GM12891 (cell line): ENCODE data around the gene IDH1.
"Not testable (repeated sequence)": the region's sequence is repeated elsewhere in the genome, so short reads cannot be mapped to it uniquely, and the experiment has no call there.

Experiments used
- DNase-seq: peaks from one replicate; pipeline ENCODE4 v3.0.0; 2011; ENCODE audit warnings: low spot score; ENCODE audit not compliant: insufficient read length
- FAIRE-seq: peaks from 2 replicates; lab custom pipeline; 2011; peaks lifted over from hg19 to GRCh38; lab: Jason Lieb, UNC
- PAX5 ChIP-seq: IDR thresholded peaks from 2 replicates; pipeline ENCODE4 v1.6.1; 2011; ENCODE audit warnings: low read length, moderate library complexity, mild to moderate bottlenecking; ENCODE audit not compliant: insufficient read depth, severe bottlenecking
- POLR2A ChIP-seq: IDR thresholded peaks from 2 replicates; pipeline ENCODE4 v1.6.1; 2011; ENCODE audit warnings: low read depth, low read length, control low read depth
- POLR2AphosphoS5 ChIP-seq: IDR thresholded peaks from 2 replicates; pipeline ENCODE4 v1.6.1; 2011; ENCODE audit warnings: low read depth, low read length, control low read depth
- POU2F2 ChIP-seq: IDR thresholded peaks from 2 replicates; pipeline ENCODE4 v1.6.1; 2011; ENCODE audit warnings: low read depth, mild to moderate bottlenecking, control low read depth, low read length, moderate library complexity
- SPI1 ChIP-seq: IDR thresholded peaks from 2 replicates; pipeline ENCODE4 v1.6.1; 2011; ENCODE audit warnings: low read depth, low read length, control low read depth
- TAF1 ChIP-seq: IDR thresholded peaks from 2 replicates; pipeline ENCODE4 v1.6.1; 2011; ENCODE audit warnings: low read depth, low read length, control low read depth

The IDH1 gene

DNA sequence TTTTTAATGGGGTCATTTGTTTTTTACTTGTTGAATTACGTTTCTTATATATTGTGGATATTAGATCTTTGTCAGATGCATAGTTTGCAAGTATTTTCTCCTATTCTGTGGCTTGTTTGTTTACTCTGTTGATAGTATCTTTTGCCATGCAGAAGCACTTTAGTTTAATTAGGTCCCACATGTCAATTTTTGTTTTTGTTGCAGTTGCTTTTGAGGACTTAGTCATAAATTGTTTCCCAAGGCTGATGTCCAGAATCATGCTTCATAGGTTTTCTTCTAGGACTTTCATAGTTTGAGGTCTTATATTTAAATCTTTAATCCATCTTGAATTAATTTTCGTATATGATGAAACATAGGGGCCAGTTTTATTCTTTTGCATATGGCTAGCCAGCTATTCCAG is 24.4 kb upstream of the IDH1 start:
- TF ChIP-seq POLR2A = no peak
- no peak for TF ChIP-seq PAX5
- TF ChIP-seq POU2F2 = no peak
- TF ChIP-seq POLR2AphosphoS5 = no peak
- TF ChIP-seq TAF1 = no peak
- no peak for TF ChIP-seq SPI1
- FAIRE-seq (no peak), DNase-seq (no peak)

DNA sequence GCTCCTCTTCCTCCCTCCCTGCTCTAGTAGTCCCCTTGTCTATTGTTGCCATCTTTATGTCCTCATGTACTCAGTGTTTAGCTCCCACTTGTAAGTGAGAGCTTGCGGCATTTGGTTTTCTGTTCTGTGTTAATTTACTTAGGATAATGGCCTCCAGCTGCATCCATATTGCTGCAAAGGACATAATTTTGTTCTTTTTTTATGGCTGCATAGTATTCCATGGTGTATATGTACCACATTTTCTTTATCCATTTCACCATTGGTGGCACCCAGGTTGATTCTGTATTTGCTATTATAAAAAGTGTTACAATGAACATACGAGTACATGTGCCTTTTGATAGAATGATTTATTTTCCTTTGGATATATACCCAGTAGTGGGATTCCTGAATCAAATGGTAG is 23.7 kb upstream of the IDH1 start:
- TF ChIP-seq POU2F2 (no peak), PAX5 (no peak), SPI1 (no peak), TAF1 (no peak), POLR2A (no peak), POLR2AphosphoS5 (no peak)
- FAIRE-seq (no peak), DNase-seq (no peak)

DNA sequence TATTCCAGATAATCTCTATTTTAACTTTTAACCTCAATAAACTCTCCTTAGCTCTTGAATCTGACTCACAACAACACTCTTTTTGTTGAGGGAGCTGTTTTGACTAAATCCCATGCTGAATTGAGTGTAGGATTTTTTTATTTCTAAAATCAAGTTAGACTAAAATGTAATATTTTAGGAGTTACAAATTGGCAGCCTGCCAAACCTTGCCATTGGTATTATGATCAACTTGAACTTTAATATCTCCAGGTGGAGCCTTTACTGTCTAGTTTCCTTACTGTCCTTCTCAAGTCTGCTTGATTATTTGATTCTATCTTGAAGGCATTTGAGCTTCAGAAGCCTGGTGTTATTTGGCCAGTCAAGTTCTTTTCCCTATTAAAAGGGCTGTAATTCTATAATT is 19.9 kb upstream of the IDH1 start:
- no peak for FAIRE-seq
- DNase-seq = no peak
- TF ChIP-seq POU2F2 = no peak

DNA sequence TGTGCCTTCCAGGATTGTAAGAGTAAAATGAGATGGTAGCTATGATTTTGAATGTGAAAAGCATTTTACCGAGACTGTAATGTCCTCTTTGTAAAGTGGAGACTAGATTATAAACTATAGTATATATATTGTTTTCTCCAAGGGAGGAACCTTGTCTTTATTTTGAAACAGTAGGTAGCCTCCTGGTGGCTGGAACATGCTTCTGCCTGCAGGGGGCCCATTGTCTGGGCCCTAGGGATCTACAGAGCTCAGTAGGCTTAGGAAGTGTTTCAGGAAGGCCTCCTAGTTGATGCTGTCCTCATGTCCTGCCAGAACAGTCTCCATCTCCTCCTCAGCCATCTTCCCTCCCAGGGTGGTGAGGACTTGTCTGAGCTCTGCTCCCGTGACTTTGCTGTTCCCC is 14.2 kb upstream of the IDH1 start:
- no peak for DNase-seq
- TF ChIP-seq SPI1 = no peak
- no peak for TF ChIP-seq POLR2A
- no peak for TF ChIP-seq TAF1
- TF ChIP-seq POLR2AphosphoS5 = no peak
- TF ChIP-seq POU2F2 = no peak
- TF ChIP-seq PAX5 = no peak
- no peak for FAIRE-seq

DNA sequence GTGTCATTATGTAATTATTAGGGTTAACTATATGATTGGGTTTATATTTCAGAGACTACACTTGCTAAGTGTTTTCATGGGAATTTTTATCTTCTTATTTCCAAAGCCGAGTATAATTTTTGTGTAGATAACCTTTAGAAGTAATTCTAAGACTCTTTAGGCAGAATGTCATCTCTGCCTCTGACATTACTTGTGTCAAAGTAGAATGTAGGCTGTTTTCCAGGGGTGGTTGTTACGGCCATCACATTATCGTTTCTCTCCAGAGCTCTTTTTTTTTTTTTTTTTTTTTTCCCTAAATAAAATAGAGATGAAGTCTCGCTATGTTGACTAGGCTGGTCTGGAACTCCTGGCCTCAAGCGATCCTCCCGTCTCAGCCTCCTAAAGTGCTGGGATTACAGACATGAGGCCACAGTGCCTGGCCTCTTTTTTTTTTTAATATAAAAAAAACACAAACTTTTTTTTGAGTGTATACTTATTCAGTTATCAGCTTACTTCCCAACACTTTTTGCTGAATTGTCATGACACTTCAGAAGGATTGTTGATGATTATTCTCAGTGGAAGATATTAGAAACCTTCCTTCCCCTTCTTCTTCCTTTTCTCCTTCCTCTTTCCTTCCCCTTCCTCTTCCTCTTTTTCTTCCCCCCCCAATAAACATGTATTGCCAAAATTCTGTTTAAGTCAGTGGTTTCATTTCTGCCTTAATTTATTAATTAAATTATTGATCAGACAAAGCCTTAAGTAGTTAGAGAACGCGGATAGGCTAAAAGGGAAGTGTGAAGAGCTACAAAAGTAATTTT is 13.5 kb upstream of the IDH1 start:
- FAIRE-seq (no peak), DNase-seq (no peak)
- TF ChIP-seq POU2F2 (no peak), TAF1 (no peak), POLR2AphosphoS5 (no peak), SPI1 (no peak), PAX5 (no peak)

DNA sequence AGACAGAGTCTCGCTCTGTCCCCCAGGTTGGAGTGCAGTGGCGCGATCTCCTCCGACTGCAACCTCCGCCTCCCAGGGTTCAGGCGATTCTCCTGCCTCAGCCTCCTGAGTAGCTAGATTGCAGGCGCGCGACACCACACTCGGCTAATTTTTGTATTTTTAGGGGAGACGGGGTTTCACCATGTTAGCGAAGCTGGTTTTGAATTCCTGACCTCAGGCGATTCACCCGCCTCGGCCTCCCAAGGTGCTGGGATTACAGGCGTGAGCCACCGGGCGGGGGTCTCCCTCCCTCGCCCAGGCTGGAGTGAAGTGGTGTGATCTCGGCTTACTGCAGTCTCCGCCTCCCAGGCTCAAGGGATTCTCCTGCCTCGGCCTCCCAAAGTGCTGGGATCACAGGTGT is 12.7 kb upstream of the IDH1 start:
- not testable (repeated sequence) for DNase-seq, FAIRE-seq

DNA sequence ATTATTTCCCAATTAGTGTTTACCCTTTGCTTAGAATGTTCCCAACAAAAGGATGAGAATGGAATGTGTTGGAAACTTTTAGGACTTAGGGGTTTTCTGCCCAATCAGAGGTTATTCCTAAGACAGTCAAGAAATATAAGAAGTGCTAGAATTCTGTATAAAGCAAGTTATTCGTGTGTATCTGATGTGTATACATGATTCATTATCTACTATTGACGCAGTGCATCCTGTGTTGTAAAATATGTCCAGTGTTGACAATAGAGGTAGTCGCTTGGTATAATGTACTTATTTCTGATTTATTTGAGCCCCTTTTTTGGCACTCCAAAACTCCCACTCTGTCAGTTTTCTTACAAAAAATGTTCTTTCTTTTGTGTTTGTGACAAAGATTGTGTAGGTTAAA is 12.1 kb upstream of the IDH1 start:
- peak; percentile 79 for FAIRE-seq
- no peak for DNase-seq
- no peak for TF ChIP-seq POLR2A
- TF ChIP-seq TAF1 = no peak
- no peak for TF ChIP-seq POLR2AphosphoS5
- no peak for TF ChIP-seq PAX5
- TF ChIP-seq SPI1 = no peak
- TF ChIP-seq POU2F2 = no peak

DNA sequence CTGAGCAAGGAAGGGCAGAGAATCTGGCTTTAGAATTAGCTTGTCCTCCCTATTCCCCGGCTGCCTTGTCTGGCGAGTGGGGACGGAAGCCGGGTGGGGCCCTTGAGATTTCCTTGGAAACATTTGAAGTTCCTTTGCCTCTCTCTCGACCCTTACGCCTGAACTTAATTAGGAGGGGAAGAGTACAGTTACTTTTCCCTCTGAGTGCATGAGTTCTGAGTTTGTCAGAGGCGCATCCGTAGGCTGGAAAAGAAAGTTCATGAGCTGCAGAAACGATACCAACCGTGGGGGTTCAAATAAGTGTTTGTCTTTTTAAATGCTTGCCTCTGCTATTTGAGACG is 11.7 kb upstream of the IDH1 start:
- DNase-seq (no peak), FAIRE-seq (no peak)
- no peak for TF ChIP-seq POLR2A
- TF ChIP-seq POU2F2 = no peak
- TF ChIP-seq POLR2AphosphoS5 = no peak
- no peak for TF ChIP-seq TAF1
- TF ChIP-seq PAX5 = no peak
- TF ChIP-seq SPI1 = no peak

DNA sequence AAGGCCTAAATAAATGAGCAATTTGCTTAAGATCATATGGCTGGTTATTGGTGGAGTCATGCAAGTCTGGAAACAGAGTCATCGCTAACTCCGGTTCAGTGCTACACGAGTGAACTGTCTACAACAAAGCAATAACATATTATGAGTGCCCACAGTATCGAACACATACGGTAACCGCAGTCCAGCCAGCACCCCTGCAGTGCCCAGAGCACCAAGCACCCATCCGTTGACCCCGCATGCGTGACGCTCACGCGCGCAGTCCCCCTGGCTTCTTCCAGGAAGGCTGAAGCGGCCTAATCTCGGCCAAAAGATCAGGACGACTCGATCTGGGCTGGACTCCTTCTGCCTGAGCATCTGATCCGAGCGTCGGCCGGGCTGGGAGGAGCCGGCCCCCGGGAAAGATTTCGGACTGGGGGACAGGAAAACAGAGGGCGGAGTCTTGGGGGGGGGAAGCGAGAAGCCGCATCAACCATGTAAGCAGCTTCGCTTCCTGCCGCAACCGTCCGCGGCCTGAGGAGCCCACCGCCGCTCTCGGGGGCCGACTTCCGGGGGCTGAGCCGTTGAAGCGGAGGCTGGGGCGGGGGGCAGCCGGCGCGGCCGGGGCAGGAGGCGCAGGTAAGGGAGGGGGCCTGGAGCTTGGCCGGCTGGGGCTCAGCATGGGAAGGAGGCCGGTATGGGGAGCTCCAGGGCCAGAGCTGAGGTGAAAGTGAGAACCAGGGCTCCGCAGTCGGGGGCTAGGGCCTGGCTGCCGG is 11.1 kb upstream of the IDH1 start, which contains the start of gene PIKFYVE:
Gene PIKFYVE (plus strand): TSS at position 455 of the 752 bp plus-strand sequence. CDS start 5,265 bp downstream, outside the sequence.
- TF ChIP-seq PAX5 = peak; percentile 79
- no peak for TF ChIP-seq TAF1
- peak; percentile 70; the same call in 1 of the 2 replicates for TF ChIP-seq POLR2AphosphoS5
- 0 out of 2 replicates have a peak, but pooled peaks have one; percentile 34 for TF ChIP-seq POU2F2
- peak; percentile 72 for TF ChIP-seq POLR2A
- peak; percentile 78 for TF ChIP-seq SPI1
- FAIRE-seq = peak; percentile 98
- peak; percentile 82 for DNase-seq

DNA sequence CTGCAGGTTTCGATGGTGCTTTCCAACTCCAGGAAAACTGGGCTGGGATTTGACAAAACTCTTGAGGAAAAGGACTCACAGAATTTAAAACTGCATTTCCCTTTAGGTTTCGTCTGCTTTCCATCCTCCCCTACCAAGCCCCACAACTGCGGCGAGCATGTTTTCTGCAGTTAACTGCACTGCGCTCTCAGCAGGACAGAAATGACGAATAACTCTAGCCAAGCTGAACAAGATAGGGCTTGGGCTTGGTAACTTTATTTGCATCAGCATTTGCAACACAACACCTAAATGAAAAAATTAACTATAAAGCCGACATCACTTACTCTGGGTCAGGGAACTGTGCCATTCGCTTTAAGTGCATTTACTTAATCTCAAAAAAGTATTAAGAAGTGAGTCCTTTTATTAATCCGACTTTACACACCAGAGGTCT is 10.5 kb upstream of the IDH1 start:
- FAIRE-seq (no peak), DNase-seq (peak; percentile 30)
- TF ChIP-seq POLR2A (no peak), TAF1 (peak; percentile 7; the same call in 1 of the 2 replicates)

DNA sequence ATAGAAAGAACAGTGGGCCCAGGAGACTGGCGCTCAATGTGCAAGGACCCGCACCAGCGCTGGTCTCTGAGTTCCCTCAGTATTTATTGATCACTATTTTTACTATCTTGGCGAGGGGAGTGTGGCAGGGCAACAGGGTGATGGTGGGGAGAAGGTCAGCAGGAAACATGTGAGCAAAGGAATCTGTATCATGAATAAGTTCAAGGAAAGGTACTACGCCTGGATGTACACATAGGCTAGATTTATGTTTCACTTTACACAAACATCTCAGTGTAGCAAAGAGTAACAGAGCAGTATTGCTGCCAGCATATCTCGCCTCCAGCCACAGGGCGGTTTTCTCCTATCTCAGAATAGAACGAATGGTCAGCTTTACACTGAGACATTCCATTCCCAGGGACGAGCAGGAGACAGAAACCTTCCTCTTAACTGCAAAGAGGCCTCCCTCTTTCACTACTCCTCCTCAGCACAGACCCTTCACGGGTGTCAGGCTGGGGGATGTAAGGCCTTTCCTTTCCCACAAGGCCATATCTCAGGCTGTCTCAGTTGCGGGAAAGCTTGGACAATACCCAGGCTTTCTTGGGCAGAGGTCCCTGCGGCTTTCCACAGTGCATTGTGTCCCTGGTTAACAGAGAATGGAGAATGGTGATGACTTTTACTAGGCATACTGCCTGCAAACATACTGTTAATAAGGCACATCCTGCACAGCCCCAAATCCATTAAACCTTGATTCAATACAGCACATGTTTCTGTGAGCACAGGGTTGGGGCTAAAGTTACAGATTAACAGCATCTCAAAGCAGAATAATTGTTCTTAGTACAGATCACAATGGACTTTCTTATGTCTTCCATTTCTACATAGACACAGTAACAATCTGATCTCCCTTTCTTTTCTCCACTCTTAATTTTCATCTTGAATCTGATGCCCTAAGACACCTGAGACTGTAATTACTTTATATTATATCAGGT is 2.3 kb upstream of the IDH1 start:
- not testable (repeated sequence) for FAIRE-seq, DNase-seq
